Frontal cortex (tissue), 4 donors: ENCODE measurements around the gene GTPBP6. TPM values are rescaled to one million over a fixed set of nuclear protein-coding genes. Genes with fewer than 3 reads are reported as not detected.
"Not testable (repeated sequence)": the region's sequence is repeated elsewhere in the genome, so short reads cannot be mapped to it uniquely, and the experiment has no call there.

Experiments
- DNase-seq, 2 donors: peaks; one replicate each; pipeline ENCODE4 v3.0.0; 2012; ENCODE audit warnings: low spot score in 2 of 2
- FAIRE-seq: peaks from 2 replicates; lab custom pipeline; 2012; peaks lifted over from hg19 to GRCh38; lab: Jason Lieb, UNC
- total RNA-seq: library from RNA; depleted of rRNA; stranded (reverse); fragments of >200 nt; gene quantifications from one replicate; pipeline ENCODE4 v1.2.3, GENCODE V29; 2014
- donor health status: control.
- donor health status: control.
- donor health status: control.

GTPBP6 gene
- total RNA-seq, 1 donor from 2014 or later, result 23.6 TPM

DNA sequence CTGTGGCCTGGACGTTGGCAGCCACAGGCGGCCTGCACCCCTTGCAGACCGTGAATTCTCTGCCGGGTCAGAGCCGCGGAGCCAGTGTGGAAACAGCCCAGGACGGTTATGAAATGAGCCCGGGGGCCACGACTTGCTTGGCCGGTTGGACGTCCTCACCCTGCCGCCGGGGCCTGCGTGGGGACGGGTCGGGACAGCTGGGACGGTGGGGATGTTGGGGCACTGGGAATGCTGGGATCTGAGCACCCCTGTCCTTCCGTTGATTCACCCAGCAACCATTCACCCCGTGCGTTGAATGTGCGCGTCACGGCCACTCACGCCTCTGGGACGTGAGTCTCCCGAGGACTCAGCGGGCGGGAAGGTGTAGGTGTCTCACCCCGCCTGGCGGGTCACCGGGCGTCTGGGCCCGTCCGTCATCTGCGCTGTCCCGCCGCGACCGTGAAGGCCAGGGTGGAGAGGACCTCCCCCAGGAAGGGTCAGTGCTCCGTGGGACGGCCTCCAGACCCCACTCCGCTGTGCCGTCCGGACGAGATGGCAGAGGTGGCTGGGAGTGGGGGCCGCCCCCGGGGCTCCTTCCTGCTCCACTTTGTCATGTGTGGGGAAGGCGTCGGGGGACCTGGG lies 41.9 kb downstream of the GTPBP6 start:
- no peak for FAIRE-seq
- peak in 1 of 2 donors; percentile 44 for DNase-seq

DNA sequence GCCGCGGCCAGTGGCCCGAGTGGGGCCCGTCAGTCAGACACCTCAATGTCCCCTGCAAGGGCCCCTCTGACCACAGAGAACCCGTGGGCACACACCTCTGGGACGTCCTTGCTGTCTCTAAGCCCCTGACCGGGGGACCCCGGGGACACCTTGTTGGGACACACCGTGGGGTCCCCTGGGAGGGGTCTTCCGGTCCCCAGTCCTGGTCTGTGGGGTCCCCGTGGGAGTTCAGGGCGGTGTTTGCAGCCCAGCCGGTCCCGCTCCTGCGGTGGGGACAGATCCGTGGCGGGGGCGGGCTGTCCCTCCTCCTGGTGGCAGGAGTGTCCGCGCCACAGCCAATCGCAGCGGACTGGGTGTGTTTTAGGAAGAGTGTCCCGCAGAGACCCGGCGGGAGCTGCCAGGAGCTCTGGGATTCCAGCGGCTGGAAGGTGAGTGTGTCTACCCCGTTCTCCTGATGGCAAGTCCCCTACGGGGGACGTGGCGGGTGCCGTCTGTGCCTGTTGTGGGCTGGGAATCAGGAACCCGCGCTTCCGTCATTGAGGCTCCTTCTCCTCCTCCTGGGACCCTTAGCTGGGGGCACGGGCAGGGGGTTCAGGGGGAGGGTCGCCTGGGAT lies 42.5 kb downstream of the GTPBP6 start:
- FAIRE-seq, result no peak

DNA sequence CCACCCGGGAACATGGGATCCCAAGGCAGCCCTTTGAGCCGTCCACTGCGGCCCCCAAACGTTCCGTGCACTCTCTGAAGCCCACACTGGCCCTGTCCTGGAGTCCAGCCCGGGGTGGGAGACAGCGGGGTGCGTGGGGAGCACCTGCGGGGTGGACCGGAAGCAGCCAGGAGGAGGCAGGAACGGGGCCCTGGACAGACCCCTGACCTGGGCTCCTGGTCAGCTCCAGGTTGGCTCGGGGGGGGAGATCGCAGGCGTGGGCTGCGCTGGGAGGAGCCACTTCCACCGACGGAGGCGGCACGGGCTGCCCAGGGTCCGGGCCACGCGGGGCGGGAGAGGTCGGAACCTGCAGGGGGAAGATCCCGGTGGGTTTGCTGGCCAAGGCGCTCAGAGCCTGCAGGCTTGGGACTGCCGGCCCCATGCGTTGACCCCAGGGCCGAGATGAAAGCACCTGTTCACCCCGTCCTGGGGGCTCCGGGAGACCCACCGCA lies 43.1 kb downstream of the GTPBP6 start:
- FAIRE-seq (no peak), DNase-seq (no peak)

More for the DNA sequence above, 42.5 kb downstream of the GTPBP6 start:
- DNase-seq, result peak; percentile 60 to 88

DNA sequence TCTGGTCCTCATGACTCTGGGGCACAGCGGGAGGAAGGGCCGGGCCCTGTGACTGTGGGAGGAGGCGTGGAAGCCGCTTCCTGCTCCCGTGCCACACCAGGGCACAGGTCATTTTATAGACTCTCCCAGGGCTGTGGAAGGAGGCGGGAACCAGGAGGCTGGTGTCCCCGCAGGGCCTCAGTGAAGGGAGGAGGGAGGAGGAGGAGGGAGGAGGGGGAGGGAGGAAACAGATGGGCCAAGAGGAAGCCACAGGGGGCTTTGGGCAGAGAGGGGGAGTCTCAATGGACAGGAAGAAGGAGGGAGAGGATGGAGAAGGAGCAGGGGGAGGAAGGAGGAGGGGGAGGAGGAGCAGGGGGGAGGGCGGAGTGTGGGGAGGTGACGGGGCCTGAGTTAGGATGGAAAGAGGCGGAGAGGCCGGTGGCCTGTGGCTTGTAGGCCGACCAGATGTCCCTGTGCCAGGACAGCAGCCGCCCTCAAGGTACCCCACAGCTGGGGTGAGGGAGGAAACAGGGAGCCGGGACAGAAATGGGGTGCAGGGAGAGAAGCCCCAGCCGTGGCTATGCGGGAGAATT lies 43.6 kb downstream of the GTPBP6 start:
- no peak for FAIRE-seq
- no peak for DNase-seq

DNA sequence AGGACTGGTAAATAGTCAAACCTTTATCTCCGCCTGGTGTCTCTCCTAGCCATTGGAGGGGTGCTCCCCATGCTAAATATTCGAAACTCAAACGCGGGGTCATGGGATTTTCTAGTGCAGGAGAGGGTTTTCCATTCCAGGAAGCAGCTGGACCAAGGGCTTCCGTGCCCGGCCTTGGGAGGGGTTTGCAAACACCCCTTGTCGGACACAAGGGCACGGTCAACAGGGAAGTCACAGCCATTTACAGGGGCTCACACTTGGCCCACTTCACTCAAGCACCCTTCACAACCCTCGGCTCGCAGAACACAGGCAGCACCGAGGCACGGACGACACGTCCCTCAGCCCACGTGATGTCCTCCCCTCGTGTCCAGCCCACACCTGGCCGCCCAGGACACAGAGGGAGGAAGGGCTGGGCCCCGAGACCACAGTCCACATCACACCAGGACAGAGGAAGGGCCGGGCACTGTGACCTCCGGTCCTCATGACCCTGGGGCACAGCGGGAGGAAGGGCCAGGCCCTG lies 47.7 kb downstream of the GTPBP6 start:
- DNase-seq, result no peak

DNA sequence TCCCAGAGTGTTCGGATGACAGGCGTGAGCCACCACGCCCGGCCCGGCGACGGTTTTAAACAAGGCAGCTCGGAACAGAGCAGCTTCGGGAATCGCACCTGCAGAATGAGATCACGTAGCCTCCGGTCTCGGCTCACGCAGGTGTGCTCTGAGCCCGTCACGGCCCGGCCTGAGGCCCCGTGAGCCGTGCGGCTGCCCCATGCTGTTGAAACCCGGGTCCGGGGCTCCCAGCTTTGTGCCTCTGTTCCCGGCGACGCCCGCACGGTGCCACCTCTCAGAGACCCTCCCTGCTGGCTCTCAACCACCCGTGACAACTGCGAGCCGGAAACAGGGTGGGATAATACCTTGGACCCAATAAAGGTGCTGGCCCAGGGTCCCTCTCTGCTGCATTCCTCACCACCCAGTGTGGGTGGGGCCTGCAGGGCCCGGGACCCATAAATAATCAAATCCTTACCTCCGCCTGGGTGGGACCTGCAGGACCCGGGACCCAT lies 50.8 kb downstream of the GTPBP6 start:
- FAIRE-seq (no peak), DNase-seq (no peak)

More for the DNA sequence above, 47.7 kb downstream of the GTPBP6 start:
- FAIRE-seq, result no peak

DNA sequence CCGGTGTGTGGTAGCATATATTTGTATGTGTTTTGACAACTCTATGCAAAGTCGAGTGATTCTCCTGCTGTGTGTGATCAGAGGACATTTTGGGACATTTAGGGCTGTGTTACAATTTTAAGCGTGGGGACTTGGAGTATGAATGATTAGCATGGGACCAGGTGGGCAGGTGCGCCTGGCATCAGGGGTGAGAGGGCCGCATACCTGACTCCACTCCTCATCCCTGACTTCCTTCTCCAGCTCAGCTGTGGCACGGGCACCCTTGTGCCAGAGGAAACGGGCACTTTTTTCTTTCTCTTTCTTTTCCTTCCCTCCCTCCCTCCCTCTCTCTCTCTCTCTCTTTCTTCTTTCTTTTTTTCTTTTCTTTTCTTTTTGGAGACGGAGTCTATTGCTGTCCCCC lies 53.1 kb downstream of the GTPBP6 start:
- DNase-seq, result no peak
- no peak for FAIRE-seq

DNA sequence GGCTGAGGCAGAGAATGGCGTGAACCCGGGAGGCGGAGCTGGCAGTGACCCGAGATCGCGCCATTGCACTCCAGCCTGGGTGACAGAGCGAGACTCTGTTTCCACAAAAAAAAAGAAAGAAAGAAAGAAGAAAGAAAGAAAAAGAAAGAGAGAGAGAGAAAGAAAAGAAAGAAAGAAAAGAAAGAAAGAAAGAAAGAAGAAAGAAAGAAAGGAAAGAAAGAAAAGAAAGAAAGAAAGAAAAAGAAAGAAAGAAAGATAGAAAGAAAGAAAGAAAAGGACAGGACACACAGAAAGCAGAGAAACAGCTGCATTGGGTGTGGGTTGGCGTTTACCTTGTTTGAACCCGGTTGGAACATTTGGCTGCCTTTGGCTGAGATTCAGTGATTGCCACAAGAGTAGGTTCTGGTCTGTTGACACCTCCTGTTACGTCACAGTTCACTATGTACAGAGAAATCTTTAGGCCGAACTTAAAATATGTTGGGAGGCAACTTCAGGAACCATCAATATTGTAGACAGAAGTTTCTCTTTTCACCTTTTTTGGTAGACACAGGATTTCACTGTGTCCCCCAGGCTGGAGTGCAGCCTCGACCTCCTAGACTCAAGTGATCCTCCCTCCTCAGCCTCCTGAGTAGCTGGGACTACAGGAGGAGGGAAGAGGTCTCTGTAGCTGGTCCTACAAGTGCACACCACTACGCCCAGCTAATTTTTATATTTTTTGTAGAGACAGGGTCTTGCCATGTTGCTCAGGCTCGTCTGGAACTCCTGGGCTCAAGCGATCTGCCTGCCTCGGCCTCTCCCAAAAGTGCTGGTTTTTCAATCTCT lies 53.8 kb downstream of the GTPBP6 start:
- DNase-seq (no peak), FAIRE-seq (no peak)

DNA sequence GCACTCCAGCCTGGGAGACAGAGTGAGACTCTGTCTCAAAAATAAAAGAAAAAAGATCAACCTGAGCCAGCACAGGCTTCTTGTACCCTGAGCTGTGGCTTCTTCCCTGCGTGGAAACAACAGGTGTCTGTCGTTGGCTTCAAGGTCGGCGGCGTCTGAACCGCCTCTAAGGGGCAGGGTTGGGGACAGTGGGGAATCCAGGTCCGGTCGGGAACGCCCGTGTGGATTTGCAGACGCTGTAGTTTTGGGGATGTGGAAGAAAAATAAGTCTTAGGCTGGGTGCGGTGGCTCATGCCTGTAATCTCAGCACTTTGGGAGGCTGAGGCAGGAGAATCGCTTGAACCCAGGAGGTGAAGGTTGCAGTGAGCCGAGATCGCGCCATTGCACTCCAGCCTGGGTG lies 54.6 kb downstream of the GTPBP6 start:
- FAIRE-seq, DNase-seq: not testable (repeated sequence)

DNA sequence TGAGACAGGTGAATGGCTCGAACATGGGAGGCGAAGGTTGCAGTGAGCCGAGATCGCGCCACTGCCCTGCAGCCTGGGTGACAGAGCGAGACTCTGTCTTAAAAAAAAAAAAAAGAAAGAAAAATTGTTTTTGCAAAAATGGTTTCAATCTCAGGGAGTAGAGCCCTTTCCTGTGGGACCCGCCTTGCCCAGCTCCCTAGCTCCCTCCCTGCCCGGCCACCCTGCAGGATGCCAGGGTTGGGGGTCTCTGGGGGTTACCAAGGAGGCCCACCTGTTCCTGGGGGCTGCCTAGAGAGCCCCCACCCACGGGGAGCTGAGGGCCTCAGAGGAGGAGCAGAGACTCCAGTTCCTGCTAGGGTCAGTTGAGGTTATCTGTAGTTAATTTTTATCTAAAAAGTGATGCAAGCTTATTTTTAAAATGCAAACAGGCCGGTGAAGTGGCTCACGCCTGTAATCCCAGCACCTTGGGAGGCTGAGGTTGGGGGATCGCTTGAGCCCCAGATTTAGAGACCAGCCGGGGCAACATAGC lies 56.2 kb downstream of the GTPBP6 start:
- no peak for FAIRE-seq
- DNase-seq, result no peak

DNA sequence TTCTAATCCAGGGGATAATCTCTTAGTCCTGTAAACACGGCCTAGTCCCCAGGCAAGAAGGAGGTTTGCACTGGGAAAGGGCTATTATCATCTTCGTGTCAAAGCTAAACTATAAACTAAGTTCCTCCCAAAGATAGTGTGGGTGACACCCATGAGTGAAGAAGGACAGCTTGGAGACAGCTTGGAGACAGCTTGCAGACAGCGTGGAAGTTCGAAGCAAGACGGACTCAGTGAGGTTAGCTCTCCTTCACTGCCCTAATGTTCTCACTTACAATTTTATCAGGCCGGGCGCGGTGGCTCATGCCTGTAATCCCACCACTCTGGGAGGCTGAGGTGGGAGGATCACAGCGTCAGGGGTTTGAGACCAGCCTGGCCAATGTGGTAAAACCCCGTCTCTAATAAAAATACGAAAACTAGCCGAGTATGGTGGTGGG lies 56.7 kb downstream of the GTPBP6 start:
- FAIRE-seq, result no peak
- DNase-seq, result no peak

DNA sequence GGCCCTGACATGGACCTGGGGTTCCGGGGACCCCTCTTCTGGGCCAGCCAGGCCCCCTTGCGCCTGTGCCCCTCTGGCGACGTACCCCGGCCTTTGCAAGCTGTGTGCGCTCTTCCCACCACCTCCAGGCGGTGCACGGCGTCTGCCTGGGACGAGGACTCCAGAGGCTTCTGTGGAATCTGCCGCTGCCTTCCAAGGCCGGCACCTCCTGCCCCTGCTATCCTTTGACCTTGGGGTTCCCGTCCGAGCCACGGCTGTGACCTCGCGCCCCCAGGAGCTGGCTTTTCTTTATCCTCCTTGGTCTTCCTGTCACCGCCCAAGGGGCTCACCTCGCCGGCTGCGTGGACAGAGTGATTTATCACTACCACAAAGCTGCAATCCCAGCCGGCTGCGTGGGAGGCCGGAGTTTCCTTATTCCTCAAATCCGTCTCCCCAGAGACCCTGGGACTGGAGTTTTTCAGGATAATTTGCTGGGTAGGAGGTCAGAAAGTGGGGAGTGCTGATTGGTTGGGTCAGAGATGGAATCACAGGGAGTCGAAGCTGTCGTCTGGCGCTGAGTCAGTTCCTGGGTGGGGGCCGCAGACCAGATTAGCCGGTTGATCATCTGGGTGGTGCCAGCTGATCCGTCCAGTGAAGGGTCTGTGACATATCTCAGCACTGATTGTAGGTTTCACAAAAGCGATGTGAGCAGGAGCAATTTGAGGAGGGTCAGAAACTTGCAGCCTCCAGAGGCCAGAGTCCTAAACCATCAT lies 57.3 kb downstream of the GTPBP6 start:
- no peak for DNase-seq
- FAIRE-seq, result no peak

DNA sequence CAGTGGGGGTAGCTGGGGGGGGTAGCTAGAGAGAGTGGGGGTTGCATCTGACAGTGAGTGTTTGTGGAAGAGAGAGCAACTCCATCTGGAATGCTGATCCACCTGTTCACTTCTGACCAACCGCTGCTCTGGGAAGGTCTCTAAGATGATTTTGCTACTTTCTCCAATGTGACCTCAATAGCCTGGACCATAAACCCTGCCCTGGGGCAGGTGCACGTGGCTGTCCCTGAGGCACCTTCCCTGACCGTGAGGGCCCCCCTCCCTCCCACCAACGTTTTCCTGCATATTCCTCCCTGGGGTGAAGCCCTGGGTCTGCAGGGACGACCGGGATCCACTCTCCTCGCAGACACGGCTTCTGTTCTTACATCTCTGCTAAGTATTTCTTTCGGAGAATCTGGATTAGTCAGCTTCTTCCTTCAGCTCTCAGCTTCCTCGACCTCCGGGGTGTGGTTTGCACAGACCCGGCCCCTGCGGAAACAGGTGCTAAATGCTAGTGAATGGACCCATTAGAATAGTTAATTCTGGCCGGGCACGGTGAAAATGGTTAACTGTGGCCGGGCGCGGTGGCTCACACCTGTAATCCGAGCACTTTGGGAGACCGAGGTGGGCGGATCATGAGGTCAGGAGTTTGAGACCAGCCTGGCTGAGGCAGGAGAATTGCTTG lies 58.8 kb downstream of the GTPBP6 start:
- FAIRE-seq, result no peak
- DNase-seq, result no peak

DNA sequence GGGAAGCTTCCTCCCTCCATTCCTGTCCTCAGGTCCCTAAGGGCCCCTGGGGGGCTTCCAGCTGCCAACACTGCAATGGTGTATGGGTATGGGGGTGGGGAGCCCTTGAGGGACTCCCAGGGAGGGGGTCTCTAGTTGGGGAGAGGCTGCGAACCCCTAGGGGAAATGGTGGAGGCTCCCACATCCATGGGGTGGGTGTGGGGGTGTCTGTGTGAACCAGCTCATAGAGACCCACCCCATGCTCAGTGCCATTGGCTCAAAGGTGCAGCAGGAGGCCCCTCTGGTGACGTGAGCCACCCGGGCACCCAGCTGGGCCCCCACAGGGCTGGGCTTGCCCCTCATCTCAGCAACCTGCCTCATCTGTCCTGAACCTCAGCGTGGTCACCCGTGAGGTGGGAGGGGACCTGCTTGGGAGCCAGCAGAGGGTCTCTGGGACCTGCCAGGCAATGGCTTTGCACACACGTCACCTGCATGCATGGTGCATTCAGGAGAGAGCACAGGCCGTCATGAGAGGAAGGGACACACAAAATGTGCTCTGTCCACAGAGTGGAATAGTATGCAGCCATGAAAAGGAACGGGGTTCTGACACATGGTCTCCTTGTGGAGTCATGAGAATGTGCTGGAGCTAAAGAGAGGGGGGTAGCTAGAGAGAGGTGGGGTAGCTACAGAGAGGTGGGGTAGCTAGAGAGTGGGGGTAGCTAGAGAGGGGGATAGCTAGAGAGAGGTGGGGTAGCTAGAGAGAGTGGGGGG lies 60.1 kb downstream of the GTPBP6 start:
- no peak for FAIRE-seq

DNA sequence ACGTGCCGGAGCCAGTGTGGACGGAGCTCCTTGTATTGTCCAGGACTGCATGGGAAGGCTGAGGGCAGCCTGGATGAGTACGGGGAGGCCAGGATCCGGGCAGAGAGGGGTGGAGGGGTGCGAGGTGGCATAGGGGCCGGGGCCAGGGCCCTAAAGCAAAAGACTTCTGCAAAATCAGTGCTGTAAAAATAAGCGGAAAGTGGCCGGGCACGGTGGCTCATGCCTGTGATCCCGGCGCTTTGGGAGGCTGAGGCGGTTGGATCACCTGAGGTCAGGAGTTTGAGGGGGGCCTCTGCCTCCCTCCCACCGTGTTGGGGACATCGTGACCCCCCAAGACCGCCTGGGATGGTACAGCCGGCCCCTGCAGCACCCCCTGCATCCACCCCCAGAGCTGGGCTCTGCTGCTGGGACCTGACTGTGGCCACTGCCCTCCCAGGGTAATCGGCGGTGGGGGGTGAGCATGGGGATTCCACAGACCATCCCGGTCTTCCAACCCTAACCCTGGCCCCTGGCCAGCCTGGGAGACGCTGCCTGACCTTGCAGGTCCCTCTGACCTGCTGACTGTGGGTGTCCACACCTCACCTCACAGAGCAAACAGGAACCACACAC lies 60.8 kb downstream of the GTPBP6 start:
- DNase-seq (no peak), FAIRE-seq (no peak)

More for the DNA sequence above, 60.1 kb downstream of the GTPBP6 start:
- DNase-seq, result no peak

DNA sequence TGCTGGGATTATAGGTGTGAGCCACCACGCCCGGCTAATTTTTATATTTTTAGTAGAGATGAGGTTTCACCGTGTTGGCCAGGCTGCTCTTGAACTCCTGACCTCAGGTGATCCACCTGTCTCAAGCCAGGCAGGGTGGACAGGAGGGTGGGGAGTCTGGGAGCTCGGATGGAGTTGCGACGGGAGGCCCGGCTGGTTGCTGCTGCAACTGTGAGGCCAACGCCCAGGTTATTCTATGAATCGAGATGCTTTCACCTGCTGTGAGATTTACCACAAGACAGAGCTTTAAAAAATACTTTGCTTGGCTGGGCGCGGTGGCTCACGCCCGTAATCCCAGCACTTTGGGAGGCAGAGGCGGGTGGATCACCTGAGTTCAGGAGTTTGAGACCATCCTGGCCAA lies 61.5 kb downstream of the GTPBP6 start:
- FAIRE-seq, DNase-seq: not testable (repeated sequence)

DNA sequence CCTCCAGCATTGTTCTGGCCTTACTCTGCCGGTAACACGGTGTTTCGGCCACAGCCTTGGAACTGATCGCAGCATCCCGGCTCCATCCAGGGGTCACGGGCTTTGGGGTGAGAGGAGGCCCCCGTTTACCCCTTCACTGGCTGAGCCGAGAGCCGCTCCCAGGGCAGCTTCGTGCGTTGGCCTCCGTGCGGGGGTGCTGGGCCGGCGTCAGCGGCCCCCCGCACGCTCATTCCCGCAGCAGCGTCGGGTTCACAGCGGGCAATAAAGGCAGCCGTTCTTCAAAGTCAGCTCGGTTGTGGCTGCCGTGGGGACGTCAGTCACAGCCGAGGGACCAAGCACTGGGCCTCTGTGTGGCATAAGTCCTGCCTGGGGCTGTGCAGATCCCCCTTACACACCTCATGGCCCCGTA lies 62.7 kb downstream of the GTPBP6 start:
- DNase-seq, result no peak
- FAIRE-seq, result no peak
